Astrocyte of the spinal cord (primary cell): ENCODE results near the gene USP13.
A peak's percentile ranks its signal among the peaks of the same experiment; 100 is the strongest.

ENCODE experiments used
- DNase-seq: peaks from one replicate; pipeline ENCODE4 v3.0.0; 2011; ENCODE audit warnings: low read depth, low spot score
- H3K4me3 ChIP-seq: 2 replicates; pipeline ENCODE4 v1.5.1; 2011; ENCODE audit warnings: low read depth, mild to moderate bottlenecking, low read length, moderate library complexity
- CTCF ChIP-seq: IDR thresholded peaks from 2 replicates; pipeline ENCODE4 v1.5.1; 2012; ENCODE audit warnings: low read depth, mild to moderate bottlenecking, low read length, inconsistent platforms
- in situ Hi-C: cut with HindIII; loops from 2 replicates; pipeline ENCODE4 v1.10.0; 2017; ENCODE audit warnings: low sequenced_read_pairs

Gene USP13

GRCh38 chr3:179750720-179751328 lies 98.0 kb downstream of the USP13 start:
- in situ Hi-C loops, result no loop called here
- peak; percentile 45 for DNase-seq
- TF ChIP-seq CTCF, result peak; percentile 84

GRCh38 chr3:179760944-179761343 lies 108.1 kb downstream of the USP13 start:
- peak; percentile 78 for DNase-seq
- no peak for TF ChIP-seq CTCF
- H3K4me3 ChIP-seq, result no peak overlapping the region
- in situ Hi-C loops, result no loop called here

More at GRCh38 chr3:179750720-179751328, 98.0 kb downstream of the USP13 start:
- H3K4me3 ChIP-seq, result no peak overlapping the region

GRCh38 chr3:179765396-179765795 lies 112.6 kb downstream of the USP13 start:
- DNase-seq, result no peak
- H3K4me3 ChIP-seq, result no peak overlapping the region
- in situ Hi-C loops, result no loop called here
- no peak for TF ChIP-seq CTCF

GRCh38 chr3:179766416-179767133 lies 113.7 kb downstream of the USP13 start:
- no peak overlapping the region for H3K4me3 ChIP-seq
- no peak for DNase-seq
- in situ Hi-C loops, result no loop called here
- TF ChIP-seq CTCF, result no peak

GRCh38 chr3:179768080-179768479 lies 115.2 kb downstream of the USP13 start:
- peak; percentile 65 for TF ChIP-seq CTCF
- DNase-seq, result peak; percentile 71
- H3K4me3 ChIP-seq, result no peak overlapping the region
- in situ Hi-C loops, result no loop called here

GRCh38 chr3:179769411-179770247 lies 116.8 kb downstream of the USP13 start:
- TF ChIP-seq CTCF, result no peak
- in situ Hi-C loops, result no loop called here
- DNase-seq, result no peak
- H3K4me3 ChIP-seq, result no peak overlapping the region
